Neutrophil (primary cell): ENCODE data around the gene OR51A4.

ENCODE experiments used
- H3K27ac ChIP-seq: fragments of 200-600 bp; sonication (generic); 2 replicates; pipeline ENCODE4 v1.5.1; 2016; ENCODE audit warnings: mild to moderate bottlenecking, moderate library complexity
- H3K27me3 ChIP-seq: fragments of 200-600 bp; sonication (generic); 2 replicates; pipeline ENCODE4 v1.6.0; 2016; ENCODE audit warnings: mild to moderate bottlenecking
- H3K36me3 ChIP-seq: fragments of 200-600 bp; sonication (generic); 2 replicates; pipeline ENCODE4 v1.5.1; 2017
- H3K4me1 ChIP-seq, 2 experiments: fragments of 200-600 bp in 1 of 2; sonication (generic) in 1 of 2; 1 replicate in 1 of 2; 2 replicates in 1 of 2; pipeline versions ENCODE4 v1.5.1 to v1.6.1; 2013 to 2016; ENCODE audit warnings: low read depth in 1 of 2, low read length in 1 of 2, mild to moderate bottlenecking in 1 of 2, moderate library complexity in 1 of 2; ENCODE audit not compliant: control insufficient read depth in 1 of 2, insufficient read depth in 1 of 2
- H3K4me3 ChIP-seq, 2 experiments: fragments of 200-600 bp in 1 of 2; sonication (generic) in 1 of 2; 1 replicate in 1 of 2; 2 replicates in 1 of 2; pipeline ENCODE4 v1.5.1; 2013 to 2016; ENCODE audit warnings: low read depth in 1 of 2, low read length in 1 of 2, mild to moderate bottlenecking in 1 of 2, moderate library complexity in 1 of 2
- H3K9me3 ChIP-seq: fragments of 200-600 bp; sonication (generic); 2 replicates; pipeline ENCODE4 v1.5.1; 2016
- TF ChIP-seq, protein P1 (sequence below): fragments of 200-600 bp; sonication (generic); IDR thresholded peaks from 2 replicates; pipeline ENCODE4 v1.5.1; 2016; ENCODE audit warnings: antibody characterized with exemption

The OR51A4 gene

DNA sequence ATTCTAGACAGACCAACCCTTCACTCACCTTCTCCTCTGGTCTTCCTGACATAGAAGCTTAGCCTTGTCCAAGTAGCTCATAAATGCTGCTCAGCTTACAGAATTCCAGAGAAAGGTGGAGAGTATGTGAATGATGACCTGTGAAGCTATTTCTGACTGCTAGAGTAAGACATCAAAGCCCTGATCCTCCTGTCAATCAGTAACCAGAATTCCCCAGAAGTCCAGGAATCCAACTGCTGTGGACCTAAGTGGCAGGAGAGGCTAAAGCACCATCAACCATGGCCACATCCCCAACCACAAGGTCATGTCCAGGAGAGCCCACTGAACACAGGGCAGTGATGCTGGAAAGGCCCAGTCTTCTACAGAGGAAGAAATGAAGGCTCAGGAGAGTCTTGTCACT, 30.8 kb downstream of the OR51A4 start:
- no peaks in the 10 kb centered on the region for H3K4me1 ChIP-seq
- H3K36me3 ChIP-seq = no peaks in the 10 kb centered on the region
- TF ChIP-seq, protein P1, sequence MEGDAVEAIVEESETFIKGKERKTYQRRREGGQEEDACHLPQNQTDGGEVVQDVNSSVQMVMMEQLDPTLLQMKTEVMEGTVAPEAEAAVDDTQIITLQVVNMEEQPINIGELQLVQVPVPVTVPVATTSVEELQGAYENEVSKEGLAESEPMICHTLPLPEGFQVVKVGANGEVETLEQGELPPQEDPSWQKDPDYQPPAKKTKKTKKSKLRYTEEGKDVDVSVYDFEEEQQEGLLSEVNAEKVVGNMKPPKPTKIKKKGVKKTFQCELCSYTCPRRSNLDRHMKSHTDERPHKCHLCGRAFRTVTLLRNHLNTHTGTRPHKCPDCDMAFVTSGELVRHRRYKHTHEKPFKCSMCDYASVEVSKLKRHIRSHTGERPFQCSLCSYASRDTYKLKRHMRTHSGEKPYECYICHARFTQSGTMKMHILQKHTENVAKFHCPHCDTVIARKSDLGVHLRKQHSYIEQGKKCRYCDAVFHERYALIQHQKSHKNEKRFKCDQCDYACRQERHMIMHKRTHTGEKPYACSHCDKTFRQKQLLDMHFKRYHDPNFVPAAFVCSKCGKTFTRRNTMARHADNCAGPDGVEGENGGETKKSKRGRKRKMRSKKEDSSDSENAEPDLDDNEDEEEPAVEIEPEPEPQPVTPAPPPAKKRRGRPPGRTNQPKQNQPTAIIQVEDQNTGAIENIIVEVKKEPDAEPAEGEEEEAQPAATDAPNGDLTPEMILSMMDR = no peak
- H3K9me3 ChIP-seq = no peaks in the 10 kb centered on the region
- no peak overlapping the region for H3K27ac ChIP-seq
- H3K27me3 ChIP-seq = no peaks in the 10 kb centered on the region
- H3K4me3 ChIP-seq = no peak overlapping the region

DNA sequence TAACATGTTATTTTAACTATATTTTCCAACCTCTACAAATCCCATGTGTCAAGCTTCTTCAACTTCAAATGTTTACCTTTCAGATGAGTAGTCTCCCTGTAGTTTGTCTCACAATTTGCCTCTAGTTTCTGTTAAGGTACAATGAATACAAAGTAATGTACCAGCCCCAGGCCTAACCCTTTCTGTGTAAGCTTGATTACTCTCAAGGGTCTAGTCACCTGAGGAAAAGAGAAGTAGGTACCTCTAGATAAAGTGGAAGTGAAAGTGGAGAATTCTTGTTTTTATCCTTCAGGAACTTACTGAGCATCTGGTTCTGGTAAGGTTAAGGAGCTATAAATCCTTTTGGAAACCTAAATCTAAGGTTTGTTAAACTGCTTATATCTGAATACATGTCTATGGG, 43.9 kb downstream of the OR51A4 start, which contains the start of gene OR51A7:
TSS of gene OR51A7 (plus strand) at position 300 of the 400 bp plus-strand sequence. CDS start 3,587 bp downstream, outside the sequence.
- Histone ChIP-seq H3K4me1 (no peaks in the 10 kb centered on the region), H3K36me3 (no peaks in the 10 kb centered on the region), H3K27me3 (no peaks in the 10 kb centered on the region), H3K4me3 (no peak within 1 kb of the TSS), H3K9me3 (no peaks in the 10 kb centered on the region), H3K27ac (no peak within 1 kb of the TSS)
- TF ChIP-seq, protein P1 = no peak
